ENCODE data around the gene KRTAP19-6. TPM values are rescaled to one million over a fixed set of nuclear protein-coding genes. Genes with fewer than 3 reads are reported as not detected.
"Not testable (repeated sequence)": the region's sequence is repeated elsewhere in the genome, so short reads cannot be mapped to it uniquely, and the experiment has no call there.

KRTAP19-6 gene, protein sequence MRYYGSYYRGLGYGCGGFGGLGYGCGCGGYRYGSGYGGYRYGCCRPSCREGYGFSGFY
- total RNA-seq, result not detected in 2 replicates

DNA sequence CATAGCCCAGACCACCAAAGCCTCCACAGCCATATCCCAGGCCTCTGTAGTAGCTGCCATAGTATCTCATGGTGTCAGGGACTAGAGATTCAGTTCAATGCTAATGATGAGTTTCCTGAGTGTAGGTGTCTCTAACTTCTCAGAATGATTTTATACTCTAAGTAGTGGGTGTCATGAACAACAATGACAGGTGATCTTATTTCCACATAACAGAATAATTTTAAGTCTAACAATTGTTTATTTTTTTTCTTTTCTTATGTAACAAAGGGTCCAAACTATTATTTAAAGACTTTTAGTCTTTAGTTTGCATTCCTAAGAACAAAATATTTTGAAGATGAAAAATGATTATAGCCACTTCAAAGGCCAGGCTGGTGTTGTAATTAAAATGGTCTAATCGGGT is at the start of gene KRTAP19-6:
Gene KRTAP19-6 (minus strand): TSS at position 101 of the 400 bp plus-strand sequence. CDS start 31 bp downstream, at position 70.
- DNase-seq, result no peak

DNA sequence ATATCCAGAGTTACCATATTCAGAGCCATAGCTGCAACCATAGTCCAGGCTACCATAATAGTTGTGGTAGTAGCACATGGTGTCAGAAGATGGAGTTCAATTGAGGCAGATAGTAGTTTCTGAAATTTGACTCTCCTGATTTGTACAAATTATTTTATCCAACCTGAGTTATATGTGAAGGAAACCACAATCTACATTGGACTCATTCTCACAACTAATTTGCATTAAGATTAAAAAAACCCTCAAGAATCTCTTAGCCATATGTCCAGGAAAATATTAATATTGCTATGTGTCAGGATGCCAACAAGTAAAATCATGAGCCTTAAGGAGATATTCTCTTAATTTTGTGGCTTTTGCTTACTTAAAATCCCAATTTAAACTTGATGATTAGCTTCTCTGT is 48.6 kb upstream of the KRTAP19-6 start, which contains the start of gene KRTAP22-2:
Gene KRTAP22-2 (minus strand): TSS at position 101 of the 400 bp plus-strand sequence.
- no peak for DNase-seq

DNA sequence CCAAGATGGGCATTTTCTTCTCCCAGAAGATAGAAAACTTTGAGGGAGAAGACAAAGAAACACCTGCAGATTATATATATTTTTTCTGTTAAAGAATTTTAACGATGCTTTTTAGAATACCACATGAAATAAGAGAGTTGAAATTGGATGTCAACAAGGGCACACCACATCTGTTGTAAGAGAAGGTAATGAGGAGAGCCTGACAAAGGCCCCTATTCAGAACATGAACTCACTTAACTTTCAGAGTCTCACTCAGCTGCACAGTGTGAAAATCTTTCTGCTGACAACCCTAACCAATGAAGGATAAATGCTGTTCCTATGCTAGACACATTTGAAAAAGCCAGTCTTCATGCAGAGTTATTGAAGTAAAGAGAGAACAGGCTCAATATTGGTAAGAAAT is 41.2 kb upstream of the KRTAP19-6 start:
- DNase-seq, result no peak

DNA sequence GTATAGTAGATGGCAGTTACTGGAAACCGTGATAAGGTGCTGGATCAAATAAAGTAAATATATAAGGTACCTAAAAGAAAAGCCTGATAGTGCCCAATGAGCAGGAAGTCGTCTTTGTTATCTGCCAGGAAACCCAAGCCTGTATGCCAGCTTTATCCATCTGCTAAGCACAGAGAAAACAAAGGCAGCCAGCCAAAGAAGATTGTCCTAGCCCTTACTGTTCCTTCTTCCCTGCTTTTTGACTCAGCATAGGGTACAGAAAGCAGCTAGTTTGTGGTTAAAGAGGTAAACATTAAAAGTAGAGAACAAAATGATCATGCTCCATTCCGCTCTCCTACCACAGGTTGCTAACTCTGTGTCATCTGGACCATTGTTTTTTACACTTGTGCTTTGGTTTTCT is 38.5 kb upstream of the KRTAP19-6 start:
- DNase-seq, result no peak

DNA sequence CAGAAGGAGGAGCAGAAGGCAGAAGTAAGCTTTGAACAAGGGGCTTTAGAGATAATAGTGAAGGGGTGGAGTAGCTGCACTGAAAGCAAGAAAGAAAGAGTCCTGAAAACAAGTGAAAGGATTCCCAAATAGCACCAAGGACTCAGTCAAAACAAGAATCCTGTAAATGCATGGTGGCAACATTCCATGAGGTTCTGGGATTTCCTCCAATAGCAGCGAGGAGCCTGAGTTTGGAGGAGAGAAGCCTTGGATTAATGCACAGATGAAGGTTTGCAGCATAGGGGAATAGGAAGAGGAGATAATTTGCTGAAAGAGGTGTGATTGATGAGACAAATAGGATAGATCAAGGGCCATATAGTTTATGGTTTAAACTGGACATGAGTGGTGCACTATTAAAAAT is 37.7 kb upstream of the KRTAP19-6 start:
- DNase-seq, result no peak

DNA sequence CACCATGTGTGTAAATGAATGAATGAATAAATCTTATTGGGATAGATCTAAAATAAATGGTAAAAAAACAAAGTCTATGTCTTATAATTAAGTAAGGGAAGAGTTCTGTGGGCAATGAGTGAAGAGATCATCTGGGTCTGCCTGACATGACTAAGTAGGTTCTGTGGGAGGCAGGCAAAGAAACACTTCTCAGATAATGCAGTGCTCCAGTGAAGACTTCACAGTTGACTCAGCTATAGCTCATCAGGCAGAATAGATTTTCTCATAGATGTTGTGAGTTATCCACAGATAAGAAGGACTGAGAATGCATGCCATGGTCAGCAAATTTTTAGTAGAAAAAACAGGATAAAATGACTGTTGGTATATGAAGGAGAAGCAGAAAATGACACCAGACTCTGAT is 36.1 kb upstream of the KRTAP19-6 start:
- DNase-seq, result no peak

DNA sequence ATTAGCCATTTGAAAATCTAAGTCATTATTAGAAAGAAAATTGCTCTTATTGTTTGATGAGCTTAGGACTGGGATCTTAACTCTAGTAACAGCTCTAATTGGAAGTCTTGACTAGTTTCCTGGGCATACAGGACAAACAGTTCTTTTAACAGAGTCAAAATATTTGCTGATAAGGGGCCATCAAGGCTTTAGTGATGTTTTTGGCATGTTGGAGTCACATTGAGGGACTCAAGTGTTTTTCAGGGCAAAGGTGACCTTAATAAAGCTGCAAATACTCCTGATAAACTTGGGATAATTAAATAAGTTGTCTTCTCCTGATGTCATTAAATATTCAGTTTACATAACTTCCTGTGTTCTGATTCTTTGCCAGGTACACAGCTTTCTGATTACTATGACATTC is 26.0 kb upstream of the KRTAP19-6 start:
- no peak for DNase-seq

DNA sequence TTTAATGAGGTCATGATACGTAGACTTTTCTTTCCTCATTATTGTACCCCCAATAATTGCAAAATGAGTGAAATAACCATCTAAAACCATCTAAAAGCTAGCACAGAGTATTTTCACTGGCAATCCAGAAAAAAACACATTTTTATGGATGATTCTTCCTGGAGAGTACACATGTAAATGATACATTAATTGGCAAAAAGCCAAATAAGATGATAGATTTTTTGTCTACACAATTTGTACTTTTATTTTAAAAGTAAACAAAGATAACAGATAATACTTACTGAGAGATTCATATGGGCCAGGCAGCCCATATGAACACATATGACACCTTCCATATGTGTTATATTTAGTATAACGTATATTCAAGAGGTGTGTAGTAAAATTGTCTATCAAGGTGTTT is 22.0 kb upstream of the KRTAP19-6 start:
- no peak for DNase-seq

DNA sequence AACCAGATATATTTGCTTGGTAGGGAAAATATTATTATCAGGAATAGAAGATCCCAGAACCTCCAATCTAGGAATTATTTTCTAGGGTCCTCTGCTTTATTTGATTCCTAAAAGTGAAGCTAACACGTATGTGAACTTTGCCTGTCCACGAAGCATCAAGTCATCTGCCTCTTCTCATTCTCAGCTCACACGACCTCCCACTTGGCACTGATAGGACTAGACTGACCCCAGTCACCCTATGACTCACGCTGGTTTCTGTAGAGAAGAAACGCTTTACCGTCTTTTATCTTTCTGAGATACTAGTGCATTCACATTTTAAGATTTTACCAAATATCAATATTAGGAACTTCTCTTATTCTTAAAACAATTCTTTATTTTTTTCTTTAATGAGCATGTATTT is 21.4 kb upstream of the KRTAP19-6 start:
- DNase-seq, result no peak

DNA sequence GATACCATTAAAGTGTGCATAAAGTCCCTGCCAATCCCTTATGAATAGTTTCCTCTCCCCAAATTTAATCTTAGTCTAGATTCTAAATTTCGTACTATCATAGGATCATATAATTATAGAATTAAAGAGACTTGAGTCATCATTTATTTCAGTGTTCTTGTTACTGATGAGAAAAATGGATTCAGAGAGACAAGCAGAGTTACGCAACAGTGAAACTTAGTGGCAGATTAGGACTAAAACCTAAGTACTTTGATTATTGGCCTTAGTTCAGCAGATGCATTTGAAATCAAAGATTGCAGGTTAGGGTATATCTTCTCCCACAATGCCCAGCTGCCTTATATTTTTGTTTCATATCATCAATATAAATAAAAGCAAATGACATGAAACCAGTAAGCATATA is 20.3 kb upstream of the KRTAP19-6 start:
- no peak for DNase-seq

DNA sequence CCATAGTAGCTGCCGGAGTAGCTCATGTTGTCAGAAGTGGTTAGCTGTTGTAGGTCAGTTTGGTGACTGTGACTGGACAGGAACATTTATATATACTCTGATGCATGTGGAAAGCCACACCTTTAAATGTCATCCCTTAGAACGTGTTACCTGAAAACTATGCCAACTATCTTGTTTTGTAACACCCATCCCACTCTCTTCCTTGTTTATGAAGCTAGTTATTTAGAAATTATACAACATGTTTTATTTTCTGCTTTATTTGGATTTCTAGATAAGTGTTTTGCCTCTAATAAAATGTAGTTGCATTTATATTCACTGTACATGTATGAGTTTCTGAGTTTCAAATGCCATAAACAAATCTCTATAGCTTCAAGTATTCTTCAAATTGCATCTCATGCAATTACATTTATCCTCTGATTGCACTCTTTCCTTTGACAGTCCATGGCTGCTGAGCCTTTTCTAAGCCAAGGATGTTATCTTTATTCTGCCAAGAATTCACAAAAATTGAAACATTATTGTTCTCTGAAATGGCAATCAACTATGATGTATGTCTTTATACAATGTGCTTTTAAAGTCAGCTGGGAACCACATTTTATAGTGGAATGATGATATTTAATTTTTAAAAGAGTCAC is 19.7 kb upstream of the KRTAP19-6 start, which contains the start of gene KRTAP19-7:
Gene KRTAP19-7 (minus strand): TSS at position 51 of the 632 bp plus-strand sequence. CDS start 25 bp downstream, at position 26.
- DNase-seq, result no peak

DNA sequence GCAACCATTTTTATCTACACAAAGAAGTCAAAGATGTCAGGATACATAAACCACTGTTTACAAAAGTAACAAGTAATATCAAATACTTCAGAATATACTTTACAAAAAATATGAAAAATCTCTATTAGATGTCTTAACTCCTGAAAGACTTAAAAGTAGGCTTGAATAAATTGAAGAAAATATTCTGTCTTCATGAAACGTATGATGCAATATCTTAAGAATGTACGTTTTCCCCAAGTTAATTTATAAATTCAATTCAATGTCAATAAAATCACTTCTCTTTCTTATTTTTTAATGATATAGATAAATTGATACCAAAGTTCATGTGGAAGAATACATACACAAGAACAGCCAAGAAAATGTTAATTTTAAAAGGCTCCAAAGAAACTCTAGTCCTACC is 13.4 kb upstream of the KRTAP19-6 start:
- DNase-seq, result no peak

DNA sequence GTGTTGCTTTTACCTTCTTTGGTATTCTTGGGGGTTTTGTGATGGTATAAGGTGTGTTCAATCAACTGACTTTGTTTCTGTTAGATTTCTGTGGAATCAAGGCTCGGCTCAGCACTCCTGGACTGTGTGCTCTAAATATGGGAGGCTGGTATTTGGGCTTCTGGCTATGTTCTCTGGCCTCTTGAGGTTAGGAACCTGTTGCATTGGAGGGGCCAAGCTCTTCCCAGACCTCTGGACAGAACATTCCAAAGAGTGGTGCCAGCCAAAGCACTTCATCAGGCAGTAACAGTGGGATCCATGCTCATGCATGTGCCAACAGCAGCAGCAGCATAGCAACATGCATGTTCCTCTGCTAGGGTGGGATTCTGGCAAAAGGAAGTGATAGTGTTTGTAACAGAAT is 11.1 kb upstream of the KRTAP19-6 start:
- no peak for DNase-seq

DNA sequence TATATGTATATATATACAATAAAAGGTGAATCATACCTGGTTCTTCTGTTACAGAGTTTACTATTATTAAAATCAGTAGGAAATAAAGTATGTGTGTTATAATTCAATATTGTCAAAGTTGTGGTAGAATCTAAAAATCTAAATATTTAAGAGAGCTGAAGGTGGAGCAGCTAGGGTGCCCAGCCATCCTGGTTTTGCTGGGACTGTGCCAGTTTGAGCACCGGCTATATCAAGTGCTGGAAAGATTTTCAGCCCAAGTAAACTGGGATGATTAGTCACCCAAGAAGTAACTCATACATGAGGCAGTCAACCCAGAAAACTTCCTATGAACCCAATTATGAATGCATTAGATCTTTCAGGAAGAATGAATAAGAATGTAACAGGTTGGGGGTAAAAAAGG is 22.8 kb downstream of the KRTAP19-6 start:
- no peak for DNase-seq

DNA sequence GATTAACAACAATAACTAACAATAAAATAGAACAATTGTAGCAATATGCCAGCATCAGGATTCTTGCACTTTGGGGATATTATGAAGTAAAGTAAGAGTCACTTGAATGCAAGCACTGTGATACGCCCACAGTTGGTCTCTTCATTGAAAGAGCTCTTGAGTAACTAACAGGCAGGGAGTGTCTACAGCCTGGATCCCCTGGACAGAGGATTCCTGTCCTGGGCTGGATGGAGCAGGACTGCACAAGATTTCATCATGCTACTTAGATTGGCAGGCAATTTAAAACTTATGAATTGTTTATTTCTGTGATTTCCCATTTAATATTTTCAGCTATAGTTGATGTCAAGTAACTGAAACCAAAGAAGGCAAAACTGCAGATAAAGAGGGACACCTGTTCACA is 26.0 kb downstream of the KRTAP19-6 start:
- DNase-seq, result no peak

DNA sequence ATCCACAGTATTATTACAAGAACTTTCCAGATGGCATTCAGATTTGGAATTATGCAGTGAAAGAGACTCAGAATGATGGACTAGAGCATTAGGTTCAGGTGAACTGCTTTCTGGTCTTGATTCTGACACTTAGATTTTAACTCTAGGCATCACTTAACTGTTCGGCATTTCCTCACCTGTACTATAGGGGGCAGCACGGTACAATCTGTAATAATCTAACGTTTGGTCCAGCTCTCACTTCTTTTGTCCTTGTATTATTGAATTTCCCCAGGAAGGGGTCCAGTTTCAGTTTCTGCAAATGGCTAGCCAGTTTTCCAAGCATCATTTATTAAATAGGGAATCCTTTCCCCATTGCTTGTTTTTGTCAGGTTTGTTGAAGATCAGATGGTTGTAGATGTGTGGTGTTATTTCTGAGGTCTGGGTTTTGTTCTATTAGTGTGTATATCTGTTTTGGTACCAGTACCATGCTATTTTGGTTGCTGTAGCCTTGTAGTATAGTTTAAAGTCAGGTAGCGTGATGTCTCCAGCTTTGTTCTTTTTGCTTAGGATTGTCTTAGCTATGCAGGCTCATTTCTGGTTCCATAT is 36.0 kb downstream of the KRTAP19-6 start:
- DNase-seq, result not testable (repeated sequence)

DNA sequence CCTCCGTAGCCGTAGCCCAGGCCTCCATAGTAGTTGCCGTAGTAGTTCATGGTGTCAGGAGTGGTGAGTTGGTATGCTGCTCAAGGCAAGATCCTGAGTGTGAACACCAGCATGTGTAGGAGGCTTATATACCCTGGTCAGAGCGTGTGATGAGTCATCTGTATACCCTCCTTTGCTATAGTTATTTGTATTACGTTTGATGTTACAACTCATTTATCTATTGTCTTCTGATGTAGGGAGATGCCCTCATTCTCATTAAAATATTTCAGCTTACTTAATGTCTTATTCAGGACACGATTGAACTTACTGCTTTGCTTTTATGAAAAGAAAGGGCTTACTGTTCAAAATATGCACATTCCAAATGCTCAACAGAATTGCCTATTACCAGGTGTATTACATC is 39.6 kb downstream of the KRTAP19-6 start, which contains the start of gene KRTAP19-5:
Gene KRTAP19-5 (minus strand): TSS at position 101 of the 400 bp plus-strand sequence. CDS start 51 bp downstream, at position 50.
- no peak for DNase-seq

DNA sequence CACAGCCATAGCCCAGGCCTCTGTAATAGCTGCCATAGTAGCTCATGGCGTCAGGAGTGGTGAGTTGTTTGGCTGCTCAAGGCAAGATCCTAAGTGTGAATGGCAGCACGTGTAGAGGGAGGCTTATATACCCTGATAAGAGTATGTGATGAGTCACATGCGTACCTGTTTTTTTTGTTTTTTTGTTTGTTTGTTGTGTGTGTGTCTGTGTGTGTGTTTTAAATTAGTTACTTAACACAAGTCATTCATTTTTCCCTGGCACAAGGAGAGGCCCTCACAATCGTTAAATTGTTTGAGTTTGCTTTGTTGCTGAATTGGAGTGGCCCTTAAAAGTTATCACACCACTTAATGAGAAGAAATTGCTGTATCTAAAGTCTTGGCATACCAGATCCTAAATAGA is 44.6 kb downstream of the KRTAP19-6 start, which contains the start of gene KRTAP19-4:
Gene KRTAP19-4 (minus strand): TSS at position 101 of the 400 bp plus-strand sequence. CDS start 55 bp downstream, at position 46.
- no peak for DNase-seq

DNA sequence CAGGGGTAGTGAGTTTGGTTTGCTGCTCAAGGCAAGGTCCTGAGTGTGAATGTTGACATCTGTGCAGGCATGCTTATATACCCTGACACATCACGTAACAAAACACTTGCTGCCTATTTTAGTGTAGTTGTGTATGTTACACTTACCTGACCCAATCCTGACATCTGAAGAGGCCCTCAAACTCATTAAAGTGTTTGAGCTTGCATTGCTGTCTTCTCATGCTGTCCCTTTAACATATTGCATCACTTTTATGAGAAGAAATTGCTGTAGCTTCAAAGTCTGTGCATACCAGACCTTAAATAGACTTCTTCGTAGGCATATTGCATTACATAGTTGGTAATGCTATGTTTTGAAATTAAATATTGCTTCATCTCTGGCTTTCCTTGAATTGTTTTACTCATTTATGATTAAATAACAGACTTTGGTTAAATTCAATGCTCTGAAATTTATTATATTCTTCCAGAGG is 49.7 kb downstream of the KRTAP19-6 start, which contains the start of gene KRTAP19-3:
Gene KRTAP19-3 (minus strand): TSS at position 51 of the 466 bp plus-strand sequence. CDS start 56 bp downstream, outside the sequence.
- no peak for DNase-seq
